Epithelial cell of esophagus (primary cell): ENCODE measurements around the gene ZFPM1.

Source experiments
- DNase-seq: peaks from one replicate; pipeline ENCODE4 v3.0.0; 2010; ENCODE audit warnings: low read depth
- H3K4me3 ChIP-seq: 2 replicates; pipeline ENCODE4 v1.5.1; 2011; ENCODE audit warnings: mild to moderate bottlenecking, low read length, control low read depth
- CTCF ChIP-seq: IDR thresholded peaks from 2 replicates; pipeline ENCODE4 v1.5.1; 2011; ENCODE audit warnings: low read depth, mild to moderate bottlenecking, low read length, control low read depth, inconsistent platforms; ENCODE audit not compliant: insufficient read depth; ENCODE audit errors: missing control alignments

Gene ZFPM1

DNA sequence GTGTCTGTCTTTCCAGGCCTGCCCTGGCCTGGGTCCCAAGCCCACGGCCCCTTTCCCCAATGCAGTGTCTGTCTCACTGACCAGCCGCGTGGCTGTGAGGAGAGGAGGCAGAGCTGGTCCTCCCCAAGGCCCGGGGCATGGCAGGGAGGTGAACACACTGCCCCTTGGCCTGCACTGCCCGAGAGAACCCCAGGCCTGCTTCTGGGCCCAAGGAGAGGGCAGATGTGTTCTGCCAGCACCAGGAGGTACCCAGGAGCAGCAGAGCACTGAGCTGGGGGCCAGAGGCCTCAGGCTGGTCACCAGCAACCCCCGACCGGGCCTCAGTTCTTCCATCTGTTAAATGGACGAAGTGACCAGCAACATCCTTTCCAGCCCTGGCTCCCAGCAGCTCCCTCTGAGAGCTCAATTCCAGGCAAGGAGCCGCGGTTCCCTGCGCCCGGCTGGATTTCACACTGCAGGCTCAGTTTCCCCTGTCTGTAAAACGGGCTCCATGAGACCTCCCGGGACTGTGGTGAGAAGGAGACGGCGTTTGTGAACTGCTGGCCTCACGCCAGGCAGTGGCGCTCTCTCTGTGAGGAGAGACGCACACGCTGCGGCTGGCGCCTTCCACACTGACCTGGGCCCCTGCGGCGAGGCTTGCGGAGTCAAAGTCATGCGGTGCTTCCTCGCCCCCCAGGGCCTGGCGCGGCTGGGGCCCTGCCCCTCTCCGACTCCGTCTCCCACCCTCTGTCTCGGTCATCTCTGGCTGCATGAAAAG, 8.1 kb upstream of the ZFPM1 start:
- H3K4me3 ChIP-seq = no peak overlapping the region
- no peak for DNase-seq
- TF ChIP-seq CTCF = no peak

DNA sequence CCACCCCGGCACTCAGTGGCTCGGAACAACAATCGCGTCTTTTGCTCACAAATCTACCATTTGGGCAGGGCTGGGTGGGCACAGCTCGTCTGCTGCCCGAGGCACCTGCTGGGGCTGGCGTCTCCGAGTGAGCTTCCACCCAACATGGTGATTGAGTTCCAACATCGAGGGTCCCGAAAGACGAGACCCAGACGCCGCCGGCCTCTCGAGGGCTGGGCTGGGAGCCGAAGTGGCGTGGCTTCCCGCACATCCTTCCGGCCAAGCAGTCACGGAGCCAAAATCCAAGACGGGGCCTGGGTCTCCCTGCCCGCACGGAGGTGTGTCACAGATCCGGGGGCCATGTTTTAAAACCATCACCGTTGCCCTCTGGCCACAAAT, 7.5 kb upstream of the ZFPM1 start:
- H3K4me3 ChIP-seq = no peak overlapping the region
- DNase-seq = no peak
- TF ChIP-seq CTCF = no peak

DNA sequence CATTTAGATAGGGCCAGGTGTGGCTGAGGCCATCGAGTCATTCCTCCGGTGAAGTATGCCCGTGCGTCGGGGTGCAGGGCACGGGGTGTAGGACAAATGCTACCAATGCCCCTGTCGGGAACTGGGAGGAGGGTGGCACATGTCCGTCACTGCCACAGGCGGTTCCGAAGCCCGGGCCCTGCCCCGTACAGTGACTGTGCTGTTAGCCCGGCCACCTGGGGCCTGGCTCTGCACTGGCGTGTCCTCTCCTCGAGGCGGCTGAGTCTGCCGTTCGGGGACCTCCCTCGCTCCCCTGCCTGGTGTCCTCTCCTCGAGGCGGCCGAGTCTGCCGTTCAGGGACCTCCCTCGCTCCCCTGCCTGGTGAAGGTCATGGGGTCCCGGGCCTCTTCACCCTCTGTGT, 7.0 kb upstream of the ZFPM1 start:
- DNase-seq = no peak
- no peak overlapping the region for H3K4me3 ChIP-seq
- TF ChIP-seq CTCF = no peak

DNA sequence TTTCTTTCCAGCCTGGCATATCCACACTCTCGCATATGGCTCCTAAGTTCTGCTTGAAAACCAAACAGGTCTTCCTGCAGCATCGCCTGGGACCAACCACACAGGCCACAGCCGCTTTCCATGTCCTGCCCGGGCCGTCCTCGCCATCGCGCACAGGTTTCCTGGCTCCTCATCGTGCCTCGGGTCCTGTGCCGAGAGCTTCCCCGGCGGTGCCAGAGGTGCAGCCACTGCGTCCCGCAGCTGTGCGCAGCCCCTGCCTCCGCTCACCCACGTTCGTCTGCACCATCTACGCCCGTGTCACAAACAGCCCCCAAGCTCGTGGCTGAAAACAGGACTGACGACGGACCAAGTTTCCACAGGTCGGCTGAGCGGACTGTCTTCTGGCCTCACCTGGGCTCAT, 6.3 kb upstream of the ZFPM1 start:
- no peak for TF ChIP-seq CTCF
- H3K4me3 ChIP-seq = no peak overlapping the region

GRCh38 chr16:88447881-88448280, 5.2 kb upstream of the ZFPM1 start:
- TF ChIP-seq CTCF = no peak
- no peak overlapping the region for H3K4me3 ChIP-seq
- DNase-seq = no peak

More for the DNA sequence above, 6.3 kb upstream of the ZFPM1 start:
- DNase-seq = no peak

GRCh38 chr16:88448461-88449266, 4.4 kb upstream of the ZFPM1 start:
- TF ChIP-seq CTCF = no peak
- H3K4me3 ChIP-seq = no peak overlapping the region
- DNase-seq = no peak

DNA sequence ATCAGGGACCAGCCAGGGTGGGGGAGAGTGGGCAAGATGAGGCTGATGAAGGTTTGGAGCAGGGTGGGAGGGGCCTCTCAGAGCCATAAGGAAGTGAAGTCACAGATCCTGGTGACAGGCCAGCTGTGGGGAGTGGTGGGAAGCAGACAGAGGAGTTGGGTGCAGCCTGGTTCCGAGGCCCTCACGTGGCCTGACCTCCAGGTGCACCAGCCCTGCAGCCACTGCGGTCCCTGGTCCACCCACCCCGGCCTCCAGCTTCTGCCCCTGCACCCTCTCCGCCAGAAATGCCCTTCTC, 3.9 kb upstream of the ZFPM1 start:
- TF ChIP-seq CTCF = no peak
- DNase-seq = no peak
- no peak overlapping the region for H3K4me3 ChIP-seq
